ENCODE results near the gene ADSS1. TPM values are rescaled to one million over a fixed set of nuclear protein-coding genes. Genes with fewer than 3 reads are reported as not detected.
A peak's percentile ranks its signal among the peaks of the same experiment; 100 is the strongest.

ADSS1 gene
- total and polyA plus RNA-seq, 2 donors (not counting 1 experiment from before 2014, with no cell fraction given) = 2.2 to 3.5 TPM

DNA sequence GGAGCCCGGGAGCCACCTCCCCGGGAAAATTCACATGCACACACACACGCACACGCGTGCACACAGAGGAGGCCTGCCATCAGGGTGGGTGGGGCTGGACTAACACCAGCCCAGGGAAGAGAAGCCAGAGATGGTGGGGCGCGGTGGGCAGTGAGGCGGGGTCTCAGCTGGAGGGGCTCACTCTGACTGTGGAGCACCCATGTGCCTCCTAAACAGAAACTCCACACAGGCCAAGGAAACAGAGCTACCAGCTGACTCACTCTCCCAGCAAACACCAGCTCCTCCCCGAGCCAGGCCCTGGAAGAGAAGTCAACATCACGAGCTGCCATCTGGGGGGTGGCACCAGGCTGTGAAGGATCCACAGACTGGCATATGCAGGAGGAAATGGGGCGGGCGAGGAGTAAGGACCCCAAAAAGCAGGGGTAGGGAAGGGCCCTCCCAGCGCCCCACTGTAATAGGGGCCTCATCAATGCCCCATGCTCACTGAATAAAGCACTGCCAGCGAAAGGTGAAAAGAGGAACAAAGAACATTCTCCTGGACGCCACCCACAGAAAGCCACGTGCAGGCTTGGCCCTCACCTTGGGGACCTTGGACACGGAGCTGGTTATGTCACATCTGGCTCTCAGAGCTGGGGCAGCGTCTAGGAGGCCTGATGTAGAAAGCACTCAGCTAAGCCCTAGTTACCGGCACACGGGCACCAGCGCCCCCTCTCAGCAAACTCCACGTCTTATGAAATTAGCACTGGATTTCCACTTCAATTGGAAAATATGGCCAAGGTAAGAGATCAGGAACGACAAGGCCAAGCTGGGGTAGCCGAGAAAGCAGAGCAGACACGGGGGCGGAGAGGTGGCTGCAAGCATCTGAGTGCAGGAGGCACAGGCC is 43.0 kb upstream of the ADSS1 start:
- peak overlapping the region in 3 of 4 experiments; percentile 7 to 54 (median 17) for H3K4me3 ChIP-seq (replicated peaks in 1 of 4; ENCODE audit: control extremely low read depth in 1 of 4, insufficient read depth in 1 of 4, low read depth in 3 of 4, low read length in 4 of 4)
- no peaks in the 10 kb centered on the region for H3K27me3 ChIP-seq (ENCODE audit: control insufficient read depth, insufficient read depth, low read length)
- no peaks in the 10 kb centered on the region for H3K9me3 ChIP-seq (ENCODE audit: control insufficient read depth, insufficient read depth, low read depth, low read length)
- no peaks in the 10 kb centered on the region for H3K79me2 ChIP-seq (ENCODE audit: control insufficient read depth, insufficient read depth, low read length)
- H3K4me2 ChIP-seq (ENCODE audit: extremely low read depth, insufficient read depth, low read length) = peak overlapping the region; percentile 58
- H3K9ac ChIP-seq (ENCODE audit: insufficient read depth, low read length) = peak overlapping the region; percentile 65
- H3K36me3 ChIP-seq (ENCODE audit: control insufficient read depth, insufficient read depth, low read length) = no peaks in the 10 kb centered on the region
- H3K27ac ChIP-seq (ENCODE audit: insufficient read depth, low read length) = peak overlapping the region; percentile 96
- H4K20me1 ChIP-seq (ENCODE audit: control insufficient read depth, extremely low read depth, insufficient read depth, low read length) = no peaks in the 10 kb centered on the region
- peak; percentile 80 to 84 for DNase-seq (ENCODE audit: low read depth in 2 of 2)
- H3K4me1 ChIP-seq (ENCODE audit: control insufficient read depth, extremely low read depth, insufficient read depth, low read length) = peaks cover 40% of the 10 kb centered on the region
- TF ChIP-seq EZH2 (IDR thresholded peaks at IDR 0.05; ENCODE audit: low read length, missing control alignments) = no peak
- TF ChIP-seq, protein P1, sequence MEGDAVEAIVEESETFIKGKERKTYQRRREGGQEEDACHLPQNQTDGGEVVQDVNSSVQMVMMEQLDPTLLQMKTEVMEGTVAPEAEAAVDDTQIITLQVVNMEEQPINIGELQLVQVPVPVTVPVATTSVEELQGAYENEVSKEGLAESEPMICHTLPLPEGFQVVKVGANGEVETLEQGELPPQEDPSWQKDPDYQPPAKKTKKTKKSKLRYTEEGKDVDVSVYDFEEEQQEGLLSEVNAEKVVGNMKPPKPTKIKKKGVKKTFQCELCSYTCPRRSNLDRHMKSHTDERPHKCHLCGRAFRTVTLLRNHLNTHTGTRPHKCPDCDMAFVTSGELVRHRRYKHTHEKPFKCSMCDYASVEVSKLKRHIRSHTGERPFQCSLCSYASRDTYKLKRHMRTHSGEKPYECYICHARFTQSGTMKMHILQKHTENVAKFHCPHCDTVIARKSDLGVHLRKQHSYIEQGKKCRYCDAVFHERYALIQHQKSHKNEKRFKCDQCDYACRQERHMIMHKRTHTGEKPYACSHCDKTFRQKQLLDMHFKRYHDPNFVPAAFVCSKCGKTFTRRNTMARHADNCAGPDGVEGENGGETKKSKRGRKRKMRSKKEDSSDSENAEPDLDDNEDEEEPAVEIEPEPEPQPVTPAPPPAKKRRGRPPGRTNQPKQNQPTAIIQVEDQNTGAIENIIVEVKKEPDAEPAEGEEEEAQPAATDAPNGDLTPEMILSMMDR (conservative IDR thresholded peaks at IDR 0.05 in 1 of 2, IDR thresholded peaks at IDR 0.05 in 1 of 2; ENCODE audit: low read depth in 1 of 2, low read length in 2 of 2) = peak; percentile 11 to 22
- H2AFZ ChIP-seq (ENCODE audit: low read length) = no peak overlapping the region

DNA sequence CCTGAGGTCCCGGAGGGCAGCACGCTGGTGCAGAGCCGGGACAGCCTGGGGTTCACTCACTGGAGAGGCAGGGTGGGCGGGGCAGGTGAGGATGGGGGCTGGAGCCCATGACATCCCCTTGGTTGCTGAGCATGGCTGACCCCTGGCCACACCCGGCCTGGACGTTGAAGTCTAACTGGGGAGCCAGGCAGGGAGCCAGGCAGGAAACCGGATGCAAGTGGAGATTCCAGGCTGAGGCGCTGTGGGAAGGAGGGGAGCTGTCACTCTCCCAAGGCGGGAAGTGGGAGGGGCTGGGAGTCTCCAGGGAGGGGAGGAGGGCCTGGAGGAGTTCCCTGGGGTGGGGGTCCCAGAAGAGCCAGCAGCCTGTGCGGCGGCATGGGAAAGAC is 42.3 kb upstream of the ADSS1 start:
- peak; percentile 81 to 86 for DNase-seq (ENCODE audit: low read depth in 2 of 2)
- H3K9ac ChIP-seq (ENCODE audit: insufficient read depth, low read length) = peak overlapping the region; percentile 55
- peak overlapping the region; percentile 96 for H3K27ac ChIP-seq (ENCODE audit: insufficient read depth, low read length)
- TF ChIP-seq, protein P1 (conservative IDR thresholded peaks at IDR 0.05 in 1 of 2, IDR thresholded peaks at IDR 0.05 in 1 of 2; ENCODE audit: low read depth in 1 of 2, low read length in 2 of 2) = peak in 1 of 2 donors; percentile 1
- no peak for TF ChIP-seq EZH2 (IDR thresholded peaks at IDR 0.05; ENCODE audit: low read length, missing control alignments)
- H3K27me3 ChIP-seq (ENCODE audit: control insufficient read depth, insufficient read depth, low read length) = no peaks in the 10 kb centered on the region
- peak overlapping the region; percentile 55 for H2AFZ ChIP-seq (ENCODE audit: low read length)
- peak overlapping the region; percentile 75 for H3K4me2 ChIP-seq (ENCODE audit: extremely low read depth, insufficient read depth, low read length)
- no peaks in the 10 kb centered on the region for H3K79me2 ChIP-seq (ENCODE audit: control insufficient read depth, insufficient read depth, low read length)
- H3K4me3 ChIP-seq (replicated peaks in 1 of 4; ENCODE audit: control extremely low read depth in 1 of 4, insufficient read depth in 1 of 4, low read depth in 3 of 4, low read length in 4 of 4) = peak overlapping the region; percentile 25 to 54 (median 36)
- no peaks in the 10 kb centered on the region for H4K20me1 ChIP-seq (ENCODE audit: control insufficient read depth, extremely low read depth, insufficient read depth, low read length)
- no peaks in the 10 kb centered on the region for H3K9me3 ChIP-seq (ENCODE audit: control insufficient read depth, insufficient read depth, low read depth, low read length)
- no peaks in the 10 kb centered on the region for H3K36me3 ChIP-seq (ENCODE audit: control insufficient read depth, insufficient read depth, low read length)
- peaks cover 40% of the 10 kb centered on the region for H3K4me1 ChIP-seq (ENCODE audit: control insufficient read depth, extremely low read depth, insufficient read depth, low read length)

DNA sequence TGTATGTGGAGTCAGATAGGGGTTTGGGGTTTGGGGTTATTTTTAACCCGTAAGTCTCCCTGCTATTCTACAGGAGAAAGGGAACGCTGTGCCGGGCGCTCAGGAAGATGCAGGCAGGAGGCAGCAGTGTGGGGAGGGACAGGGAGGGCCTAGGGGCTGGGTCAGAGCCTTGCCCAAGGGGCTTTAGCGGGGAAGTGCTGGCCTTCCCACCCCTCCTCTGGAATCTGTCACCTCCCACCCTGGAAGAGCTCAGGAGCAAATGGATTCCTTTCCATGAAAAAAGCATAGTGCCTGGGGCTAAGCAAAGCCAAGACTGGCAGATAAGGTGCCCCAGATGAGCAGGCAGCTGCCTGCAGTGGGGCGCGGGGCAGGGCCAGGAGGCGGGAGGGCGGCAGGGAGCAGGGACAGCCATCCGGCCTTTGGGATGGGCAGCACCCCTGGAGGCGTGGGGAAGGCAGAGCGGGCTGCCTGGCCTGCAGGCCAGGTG is 41.9 kb upstream of the ADSS1 start:
- H3K4me1 ChIP-seq (ENCODE audit: control insufficient read depth, extremely low read depth, insufficient read depth, low read length) = peaks cover 40% of the 10 kb centered on the region
- H3K9ac ChIP-seq (ENCODE audit: insufficient read depth, low read length) = peak overlapping the region; percentile 13

More for the DNA sequence above, 41.9 kb upstream of the ADSS1 start:
- Histone ChIP-seq H3K79me2 (ENCODE audit: control insufficient read depth, insufficient read depth, low read length) (no peaks in the 10 kb centered on the region), H3K9me3 (ENCODE audit: control insufficient read depth, insufficient read depth, low read depth, low read length) (no peaks in the 10 kb centered on the region), H3K27me3 (ENCODE audit: control insufficient read depth, insufficient read depth, low read length) (no peaks in the 10 kb centered on the region), H3K4me3 (replicated peaks in 1 of 4; ENCODE audit: control extremely low read depth in 1 of 4, insufficient read depth in 1 of 4, low read depth in 3 of 4, low read length in 4 of 4) (peak overlapping the region; percentile 25 to 54 (median 36)), H3K36me3 (ENCODE audit: control insufficient read depth, insufficient read depth, low read length) (no peaks in the 10 kb centered on the region), H2AFZ (ENCODE audit: low read length) (peak overlapping the region; percentile 55), H3K4me2 (ENCODE audit: extremely low read depth, insufficient read depth, low read length) (peak overlapping the region; percentile 75), H4K20me1 (ENCODE audit: control insufficient read depth, extremely low read depth, insufficient read depth, low read length) (no peaks in the 10 kb centered on the region), H3K27ac (ENCODE audit: insufficient read depth, low read length) (peak overlapping the region; percentile 96)
- DNase-seq (ENCODE audit: low read depth in 2 of 2) = no peak
- TF ChIP-seq EZH2 (IDR thresholded peaks at IDR 0.05; ENCODE audit: low read length, missing control alignments) = no peak
- TF ChIP-seq, protein P1 (conservative IDR thresholded peaks at IDR 0.05 in 1 of 2, IDR thresholded peaks at IDR 0.05 in 1 of 2; ENCODE audit: low read depth in 1 of 2, low read length in 2 of 2) = no peak

All from fibroblast of lung (primary cell).